Right renal pelvis (tissue), 4 donors: ENCODE results near the gene FRMD4A. TPM values are rescaled to one million over a fixed set of nuclear protein-coding genes. Genes with fewer than 3 reads are reported as not detected.

Experiments
- DNase-seq, 4 donors: peaks; one replicate each; pipeline ENCODE4 v3.0.0-alpha.2; 2013; ENCODE audit warnings: low read depth in 4 of 4, low spot score in 3 of 4, missing footprints in 1 of 4
- polyA plus RNA-seq, 4 donors: library from polyadenylated mRNA; unstranded; fragments of 120-200 nt; gene quantifications; one replicate each; pipeline ENCODE4 v1.2.1, GENCODE V29; 2013; ENCODE audit not compliant: insufficient read length in 4 of 4

The FRMD4A gene
- polyA plus RNA-seq, 4 donors, result 76.2 to 81.0 (median 78.2) TPM

- DNase-seq, result no peak
Measured at GRCh38 chr10:13673156-13673555, 657.6 kb downstream of the FRMD4A start.

GRCh38 chr10:13672548-13672947 lies 658.2 kb downstream of the FRMD4A start:
- DNase-seq, result no peak

DNA sequence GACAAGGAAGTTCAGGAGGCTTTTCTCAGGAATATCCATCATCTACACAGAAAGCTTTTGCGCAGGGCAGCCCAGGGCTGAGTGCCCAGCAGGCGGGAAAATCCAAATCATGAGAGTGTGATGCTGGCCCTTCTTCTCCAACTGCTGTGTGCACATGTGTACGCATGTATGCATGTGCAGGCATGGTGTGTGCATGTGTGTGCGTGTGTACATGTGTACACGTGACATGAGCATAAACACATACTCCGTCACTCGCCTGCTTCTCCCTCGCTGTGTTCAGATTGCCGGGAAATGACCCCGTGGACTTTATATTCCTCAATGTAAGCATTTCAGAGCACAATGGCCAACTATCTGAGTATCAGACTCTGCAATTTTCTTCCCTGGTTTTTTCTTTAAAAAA lies 658.8 kb downstream of the FRMD4A start:
- DNase-seq, result no peak

DNA sequence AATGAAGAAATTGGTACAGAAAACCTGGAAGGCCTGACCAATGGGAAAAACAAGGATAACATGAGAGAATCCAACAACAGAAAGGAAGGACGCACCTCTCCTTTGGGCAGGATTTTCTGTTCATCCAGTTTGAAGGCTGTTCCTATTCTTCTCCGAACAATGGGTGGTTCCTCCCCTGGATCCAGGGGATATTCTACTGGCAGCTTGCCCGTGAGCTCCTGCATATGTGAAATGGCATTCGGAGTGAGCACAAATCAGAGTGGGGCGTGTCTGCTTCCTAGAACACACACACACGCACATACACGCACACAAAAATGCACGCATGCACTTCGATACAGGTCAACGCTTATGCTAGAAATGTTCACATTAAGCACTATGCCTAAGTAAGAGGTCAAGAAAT lies 660.4 kb downstream of the FRMD4A start:
- no peak for DNase-seq

- no peak for DNase-seq
Measured at GRCh38 chr10:13669901-13670300, 660.8 kb downstream of the FRMD4A start.

DNA sequence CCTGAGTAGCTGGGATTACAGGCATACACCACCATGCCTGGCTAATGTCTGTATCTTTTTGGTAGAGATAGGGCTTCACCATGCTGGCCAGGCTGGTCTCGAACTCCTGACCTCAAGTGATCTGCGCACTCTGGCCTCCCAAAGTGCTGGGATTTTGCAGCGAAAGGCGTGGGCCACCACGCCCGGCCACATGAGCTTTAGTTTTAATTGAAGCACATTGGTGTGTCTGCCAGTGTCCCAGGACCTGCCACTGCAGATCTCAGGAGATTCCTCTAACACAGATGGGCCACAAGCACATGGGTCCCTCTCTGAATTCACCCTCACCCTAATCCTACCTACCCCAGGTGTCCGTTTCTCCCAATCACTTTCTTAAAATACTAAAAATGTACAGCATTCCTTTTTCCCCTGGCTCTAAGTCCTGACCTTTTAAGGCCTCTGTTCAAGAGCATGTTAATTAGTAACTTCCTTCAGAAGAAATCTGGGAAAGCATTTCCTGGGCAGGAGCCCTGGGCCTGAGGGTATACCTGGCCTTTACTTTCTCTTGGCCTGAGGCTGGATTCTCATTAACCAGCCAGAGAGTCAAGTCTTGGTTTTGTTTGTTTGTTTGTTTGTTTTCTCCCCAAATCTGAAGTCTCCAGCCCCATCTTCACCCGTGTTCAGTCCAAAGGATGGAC lies 661.4 kb downstream of the FRMD4A start:
- DNase-seq, result no peak

DNA sequence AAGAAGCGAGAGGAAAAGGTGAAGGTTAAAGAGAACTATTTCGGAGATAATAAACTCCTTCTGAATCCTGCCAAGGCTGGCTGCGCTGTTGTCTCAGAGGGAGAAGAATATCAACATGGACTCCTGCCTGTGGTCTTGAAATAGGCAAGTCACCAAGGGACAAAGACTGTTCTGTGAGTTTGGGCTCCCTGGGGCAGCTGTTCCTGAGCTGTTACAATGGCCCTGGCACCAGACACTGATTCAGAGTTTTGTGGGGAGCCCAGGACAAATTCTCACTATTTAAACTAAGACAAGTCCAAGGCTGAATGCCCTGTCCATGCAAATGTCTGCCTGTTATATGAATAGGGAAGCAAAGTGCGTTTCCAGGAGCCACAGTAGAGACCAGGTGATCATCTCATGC lies 662.6 kb downstream of the FRMD4A start:
- DNase-seq, result no peak

GRCh38 chr10:13665516-13666262 lies 665.0 kb downstream of the FRMD4A start:
- DNase-seq, result no peak

- no peak for DNase-seq
Measured at GRCh38 chr10:13661256-13661655, 669.5 kb downstream of the FRMD4A start.

GRCh38 chr10:13660551-13660920 lies 670.2 kb downstream of the FRMD4A start:
- DNase-seq, result no peak

DNA sequence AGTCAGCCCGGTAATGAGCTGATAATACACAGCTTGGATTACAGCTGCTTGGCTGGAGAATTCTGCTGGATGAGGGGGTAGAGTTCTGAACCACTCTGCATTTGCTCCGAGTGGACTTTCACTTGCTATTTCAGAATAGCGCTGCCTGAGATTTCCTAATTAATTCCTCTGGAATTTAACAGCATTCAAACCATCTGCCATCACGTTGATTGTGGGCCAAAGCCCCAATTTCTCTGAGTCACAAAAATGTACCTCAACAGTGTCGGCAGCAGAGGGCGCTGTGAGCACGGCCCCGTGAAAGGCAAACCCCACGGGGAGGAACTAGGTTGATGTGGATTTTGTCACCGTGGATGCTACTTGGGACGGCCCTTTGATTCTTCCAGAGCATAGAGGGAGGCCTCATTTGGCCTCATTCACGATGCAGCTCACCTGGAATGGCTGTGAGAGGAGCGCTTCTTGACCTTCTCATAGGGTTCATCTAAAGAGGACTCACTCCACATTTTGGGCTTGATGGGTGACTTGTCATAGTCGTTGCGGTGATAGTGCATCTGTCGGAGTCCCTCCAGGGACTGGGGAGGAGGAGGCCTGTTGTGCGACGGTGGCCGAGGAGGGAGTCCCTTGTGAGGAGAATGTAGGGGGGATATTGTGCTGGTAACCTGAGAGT lies 670.7 kb downstream of the FRMD4A start:
- DNase-seq, result no peak

DNA sequence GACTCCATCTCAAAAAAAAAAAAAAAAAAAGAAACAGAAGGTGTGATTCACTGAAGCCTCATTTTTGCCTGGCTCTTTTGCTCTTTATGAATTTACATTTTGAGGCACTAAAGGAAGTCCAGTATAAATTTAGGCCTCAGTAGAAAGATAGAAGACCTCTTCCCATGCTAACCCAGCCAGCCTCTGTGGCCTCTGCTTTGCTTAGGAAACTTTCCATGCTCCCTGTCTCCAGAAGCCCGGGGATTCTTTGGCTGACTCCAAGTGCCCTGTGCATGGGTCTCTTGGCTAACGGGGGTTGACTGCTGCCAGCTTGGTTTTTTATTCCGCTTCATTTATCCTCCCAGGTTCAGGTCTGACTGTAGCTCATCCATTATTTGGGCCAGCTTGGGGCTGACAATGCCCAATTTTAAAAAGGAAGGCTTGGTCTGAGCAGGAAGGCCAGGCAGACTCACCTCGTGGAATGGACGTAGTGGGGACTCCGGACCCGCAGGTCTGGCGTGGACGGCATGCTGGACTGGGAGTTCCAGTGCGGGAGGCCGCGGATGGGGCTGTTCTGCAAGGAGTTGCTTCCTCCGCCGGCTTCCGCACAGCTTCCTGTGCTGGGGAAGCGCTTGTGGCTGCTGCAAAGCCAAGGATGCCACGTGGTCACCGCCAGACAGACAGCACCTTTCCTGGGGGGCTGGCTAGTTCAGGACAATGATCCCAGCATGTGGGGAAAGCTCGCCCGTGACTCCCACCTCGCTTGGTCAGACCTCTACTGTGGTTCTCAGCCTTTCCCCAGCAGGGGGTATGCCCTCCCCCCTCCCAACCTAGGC lies 671.6 kb downstream of the FRMD4A start:
- DNase-seq, result no peak

DNA sequence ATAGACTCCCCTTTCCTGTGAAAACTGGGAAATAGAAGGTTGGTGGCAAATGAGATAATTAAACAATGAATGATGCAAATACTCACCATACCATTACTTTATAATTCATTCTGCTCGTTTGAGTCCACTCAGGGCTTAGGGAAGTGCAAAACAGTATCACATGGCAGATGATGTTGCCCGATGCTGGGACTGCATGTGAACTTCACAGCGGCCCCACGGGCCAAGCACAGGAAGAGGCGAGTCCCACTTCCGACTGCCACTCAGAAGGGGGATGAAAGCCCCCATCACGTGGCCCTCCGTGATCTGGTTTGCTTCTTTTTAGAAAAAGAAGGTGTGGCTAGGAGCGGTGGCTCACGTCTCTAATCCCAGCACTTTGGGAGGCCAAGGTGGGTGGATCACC lies 672.5 kb downstream of the FRMD4A start:
- no peak for DNase-seq

DNA sequence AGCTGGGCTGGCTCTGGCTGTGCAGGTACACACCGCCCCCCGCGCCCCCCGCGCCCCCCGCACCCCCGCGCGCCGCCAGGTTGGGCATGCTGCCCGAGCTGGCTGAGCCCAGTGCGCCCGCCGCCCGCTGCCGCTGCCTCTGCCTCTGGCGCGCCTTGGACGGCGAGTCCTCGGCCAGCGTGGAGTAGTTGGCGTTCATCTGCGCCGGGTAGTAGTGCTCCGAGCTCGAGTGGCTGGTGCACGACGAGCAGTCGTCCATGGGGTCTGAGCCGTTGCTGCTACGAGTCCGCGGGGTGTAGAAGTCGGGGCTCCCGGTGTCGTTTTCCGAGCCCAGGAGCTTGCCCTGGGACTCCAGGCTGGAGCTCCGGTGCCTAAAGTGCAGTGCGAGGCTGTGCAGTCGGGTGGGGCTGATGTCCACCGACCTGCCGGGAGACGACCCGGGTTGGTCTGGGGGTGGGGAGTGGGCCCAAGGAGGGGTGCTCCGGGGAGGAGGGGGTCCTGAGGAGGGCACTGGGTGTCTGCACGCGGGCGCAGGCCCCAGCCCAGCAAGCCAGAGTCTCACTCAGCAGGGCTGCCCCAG lies 673.5 kb downstream of the FRMD4A start:
- no peak for DNase-seq

GRCh38 chr10:13656337-13657100 lies 674.2 kb downstream of the FRMD4A start:
- DNase-seq, result no peak

- DNase-seq, result no peak
Measured at GRCh38 chr10:13654846-13655245, 675.9 kb downstream of the FRMD4A start.

DNA sequence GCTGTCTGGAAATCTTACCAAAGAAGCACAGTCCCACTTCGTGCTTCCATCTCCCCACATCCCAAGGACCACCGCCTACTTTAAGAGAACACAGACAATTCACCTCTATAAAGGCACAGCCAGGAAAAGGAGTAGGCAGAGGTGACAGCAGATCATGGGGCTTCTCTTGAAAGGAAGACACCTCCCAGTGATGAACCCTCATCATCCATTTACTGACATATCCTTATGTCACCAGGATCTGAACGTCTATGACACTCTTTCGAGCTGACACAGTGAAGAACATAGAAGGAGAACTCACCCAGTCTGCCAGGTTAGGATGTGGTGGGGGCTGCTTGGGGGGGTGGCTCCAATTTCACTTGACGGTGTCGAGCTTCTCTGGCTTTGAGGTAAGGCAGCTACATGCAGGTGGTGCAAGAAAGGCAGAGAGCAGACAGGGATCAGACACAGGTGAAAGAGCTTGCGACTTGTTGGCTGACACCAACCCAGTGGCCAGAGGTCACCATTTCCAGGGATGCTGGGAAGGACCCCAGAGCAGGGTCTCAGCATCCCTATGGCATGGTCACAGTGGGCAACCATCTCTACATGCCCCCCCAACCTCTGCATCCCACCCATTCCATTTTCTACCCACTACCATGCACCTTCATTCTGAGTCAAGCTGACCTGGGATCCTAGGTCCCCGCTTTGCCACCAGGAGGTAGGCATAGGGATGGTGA lies 676.5 kb downstream of the FRMD4A start:
- no peak for DNase-seq

DNA sequence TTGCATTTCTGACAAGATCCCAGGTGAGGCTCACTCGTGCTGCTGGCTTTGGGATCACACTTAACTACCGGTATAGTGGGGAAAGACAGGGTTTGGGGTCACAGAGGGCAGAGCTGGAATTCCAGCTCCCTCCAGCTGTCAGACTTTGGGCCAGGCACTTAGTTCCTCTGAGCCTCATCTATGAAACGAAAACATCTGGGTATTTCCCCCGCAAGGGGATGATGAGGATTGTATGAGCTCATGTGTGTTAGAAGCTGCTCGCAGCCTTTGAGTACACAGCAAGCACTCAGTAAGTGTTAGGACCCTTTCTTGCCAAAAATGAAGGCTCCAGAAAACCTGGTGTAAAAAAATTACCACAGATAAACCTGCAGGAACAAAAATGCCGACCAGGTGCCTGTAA lies 677.9 kb downstream of the FRMD4A start:
- DNase-seq, result no peak

DNA sequence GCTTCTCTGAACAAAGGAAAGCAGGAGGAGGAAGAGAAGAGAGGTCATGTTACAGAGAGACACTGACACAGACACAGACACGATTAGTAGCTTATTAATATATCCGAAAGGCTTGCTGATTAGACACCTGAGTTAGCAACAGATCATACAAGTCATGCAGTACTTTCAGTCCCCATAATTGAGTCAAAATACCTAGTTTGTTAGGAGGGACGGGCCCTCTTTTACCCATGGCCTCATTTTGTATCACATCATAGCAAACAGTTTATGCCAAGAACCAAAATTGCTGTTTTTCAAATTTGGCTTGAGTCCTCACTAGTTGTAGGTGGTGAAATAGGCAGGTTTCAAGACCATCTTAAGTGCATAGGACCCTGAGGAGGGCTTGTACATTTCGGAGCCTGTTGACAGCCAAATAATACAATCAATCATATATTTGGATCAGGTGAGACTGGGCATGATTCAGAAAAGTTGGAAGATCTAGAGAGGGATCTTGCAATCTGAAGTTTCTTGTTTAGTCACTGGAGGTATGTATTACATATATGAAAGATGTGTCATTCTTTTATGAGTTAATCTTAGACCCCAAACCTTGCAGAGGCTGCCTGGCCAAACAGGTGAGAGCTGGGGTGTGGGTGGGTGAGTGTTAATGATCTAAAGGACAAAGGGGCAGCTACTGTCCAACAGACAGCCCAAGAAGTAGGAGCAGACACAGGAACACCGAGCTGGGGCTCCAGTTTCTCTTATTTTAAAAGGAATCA lies 678.6 kb downstream of the FRMD4A start:
- no peak for DNase-seq
